SK-N-MC (cell line): ENCODE measurements around the gene SEPTIN8.

Experiments used
- EZH2 ChIP-seq: fragments of 200-600 bp; sonication (generic); IDR thresholded peaks from one replicate; pipeline ENCODE4 v1.6.1; 2017; ENCODE audit warnings: antibody characterized with exemption
- FOXP2 ChIP-seq: optimal IDR thresholded peaks from 2 replicates; pipeline ENCODE3; 2011; ENCODE audit warnings: mild to moderate bottlenecking, moderate library complexity; ENCODE audit not compliant: insufficient read depth; ENCODE audit errors: extremely low read length, control extremely low read depth

GRCh38 chr5:132704875-132705274 lies 72.2 kb downstream of the SEPTIN8 start:
- TF ChIP-seq FOXP2 (no peak), EZH2 (no peak)
